GM19463 (cell line): ENCODE measurements around the gene HSD17B1.

Experiments
- ATAC-seq: cut with Tn5 transposase; IDR thresholded peaks from one replicate; pipeline ENCODE4 v1.9.1; 2021; ENCODE audit warnings: mild to moderate bottlenecking, moderate library complexity; ENCODE audit not compliant: unreplicated experiment

The HSD17B1 gene

DNA sequence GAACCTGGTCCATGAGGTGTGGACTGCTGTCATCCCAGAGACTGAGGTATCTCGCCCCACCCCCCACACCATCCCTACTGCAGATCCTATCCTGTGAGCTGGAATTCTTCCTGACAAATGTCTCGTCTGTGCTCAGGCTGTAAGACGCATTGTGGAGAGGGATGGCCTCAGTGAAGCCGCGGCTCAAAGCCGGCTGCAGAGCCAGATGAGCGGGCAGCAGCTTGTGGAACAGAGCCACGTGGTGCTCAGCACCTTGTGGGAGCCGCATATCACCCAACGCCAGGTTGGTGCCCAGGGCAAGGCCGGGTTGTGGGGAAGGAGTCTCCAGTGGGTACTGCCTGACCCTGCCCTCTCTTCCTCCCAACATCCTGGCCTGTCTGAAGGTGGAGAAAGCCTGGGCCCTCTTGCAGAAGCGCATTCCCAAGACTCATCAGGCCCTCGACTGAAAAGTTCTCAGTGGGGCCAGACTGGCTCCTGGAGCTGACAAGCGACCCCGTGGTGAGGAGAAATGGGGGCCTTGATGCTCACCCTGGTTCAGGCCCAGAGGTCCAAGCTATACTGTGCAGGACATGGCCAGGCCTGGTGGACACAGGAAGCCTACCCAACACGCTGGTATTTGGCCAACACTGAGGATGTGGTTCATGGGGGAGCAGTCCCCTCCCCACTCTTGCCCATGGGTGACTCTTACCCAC, 12.9 kb downstream of the HSD17B1 start:
- no peak for ATAC-seq

DNA sequence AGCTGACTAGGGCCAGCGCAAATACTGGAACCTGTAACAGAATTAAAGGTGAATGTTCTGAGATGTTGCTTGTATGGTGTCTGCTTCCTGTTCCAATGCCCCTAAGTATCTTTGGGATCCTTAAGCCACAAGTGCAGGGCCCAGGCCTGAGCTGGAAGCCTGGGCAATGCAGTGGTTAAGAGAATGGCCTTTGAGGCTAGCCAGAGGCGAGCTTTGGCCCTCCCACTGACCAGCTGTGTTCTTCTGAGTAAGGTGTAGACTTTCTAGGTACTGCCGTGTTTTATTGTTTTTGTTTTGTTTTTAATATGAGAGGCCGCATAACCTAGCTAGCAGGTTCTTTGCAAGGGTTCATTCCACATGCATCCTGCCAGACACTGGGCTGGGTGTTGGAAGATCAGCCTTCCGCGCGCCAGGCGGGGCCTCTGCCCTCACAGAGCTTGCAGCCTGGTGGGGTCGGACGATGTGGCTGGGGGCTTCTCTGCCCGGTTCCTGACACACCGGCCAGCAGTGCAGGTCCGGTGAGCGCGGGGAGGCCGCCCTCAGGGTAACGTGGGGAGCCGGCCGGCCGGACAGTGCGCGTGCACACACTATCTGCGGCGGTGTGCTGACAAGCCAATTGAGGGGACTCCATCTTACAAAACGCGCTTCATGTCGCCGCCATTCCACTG, 13.6 kb downstream of the HSD17B1 start:
- ATAC-seq = no peak

DNA sequence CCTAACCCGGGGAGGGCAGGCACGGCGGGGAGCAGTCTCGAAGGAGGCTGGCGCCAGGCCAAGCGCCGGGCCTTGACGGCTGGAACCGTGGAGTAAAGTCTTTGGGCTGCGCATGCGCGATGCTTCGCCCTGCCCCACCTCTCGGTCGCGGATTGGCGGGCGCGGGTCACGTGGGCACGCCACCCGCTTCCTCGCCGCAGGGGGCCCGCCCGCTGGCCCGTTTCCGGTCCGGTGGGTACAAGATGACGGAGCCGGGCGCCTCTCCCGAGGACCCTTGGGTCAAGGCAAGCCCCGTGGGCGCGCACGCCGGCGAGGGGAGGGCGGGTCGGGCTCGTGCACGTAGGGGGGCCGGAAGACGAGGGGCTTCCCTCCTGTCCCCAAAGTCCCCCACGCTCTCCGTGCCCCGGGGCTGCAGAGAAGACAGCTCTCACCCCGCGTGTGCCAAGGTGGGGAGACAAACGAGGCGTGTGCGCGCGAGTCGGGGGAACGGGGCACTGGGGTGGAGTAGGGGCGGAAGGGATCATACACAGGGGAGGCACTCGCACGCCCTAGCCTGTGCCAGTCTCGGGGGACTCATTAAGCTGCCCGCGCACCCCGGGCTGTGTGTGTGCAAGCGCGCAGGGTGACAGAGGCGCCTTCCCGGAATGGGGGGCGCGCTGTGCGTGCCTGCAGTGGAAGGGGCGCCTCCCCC, 14.3 kb downstream of the HSD17B1 start, which contains the start of gene MLX:
MLX (plus strand) TSS at position 218 of the 691 bp plus-strand sequence; CDS start at position 243, 25 bp downstream.
- ATAC-seq = peak; percentile 58

DNA sequence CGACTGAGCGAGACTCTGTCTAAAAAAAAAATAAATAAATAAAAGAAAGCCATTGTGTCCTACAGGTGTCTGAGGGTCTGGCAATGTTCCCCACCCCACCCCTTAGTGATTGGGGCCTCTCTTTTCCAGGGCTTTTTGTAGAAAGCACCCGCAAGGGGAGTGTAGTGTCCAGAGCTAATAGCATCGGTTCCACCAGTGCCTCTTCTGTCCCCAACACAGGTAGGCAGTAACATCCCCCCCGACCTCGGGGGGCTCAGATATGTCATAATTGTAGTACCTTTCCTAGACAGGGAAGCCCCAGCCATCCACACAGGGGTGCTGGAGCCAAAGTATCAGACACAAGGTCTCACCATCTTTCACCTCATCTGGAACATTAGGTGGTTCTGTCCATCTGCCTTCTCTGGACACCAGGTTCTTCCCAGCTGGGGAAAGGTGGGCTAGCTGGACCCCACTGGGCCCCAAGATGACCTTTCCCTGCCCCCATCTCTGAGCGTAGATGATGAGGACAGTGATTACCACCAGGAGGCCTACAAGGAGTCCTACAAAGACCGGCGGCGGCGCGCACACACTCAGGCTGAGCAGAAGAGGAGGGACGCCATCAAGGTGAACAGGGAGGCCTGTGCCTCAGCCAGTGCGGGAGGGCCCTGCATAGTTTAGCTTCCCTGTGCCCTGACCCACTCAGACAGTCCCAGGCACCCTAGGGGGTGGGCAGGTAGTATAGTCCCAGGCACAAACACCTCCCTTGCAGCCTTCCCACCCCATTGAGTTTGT, 15.8 kb downstream of the HSD17B1 start:
- ATAC-seq = no peak

DNA sequence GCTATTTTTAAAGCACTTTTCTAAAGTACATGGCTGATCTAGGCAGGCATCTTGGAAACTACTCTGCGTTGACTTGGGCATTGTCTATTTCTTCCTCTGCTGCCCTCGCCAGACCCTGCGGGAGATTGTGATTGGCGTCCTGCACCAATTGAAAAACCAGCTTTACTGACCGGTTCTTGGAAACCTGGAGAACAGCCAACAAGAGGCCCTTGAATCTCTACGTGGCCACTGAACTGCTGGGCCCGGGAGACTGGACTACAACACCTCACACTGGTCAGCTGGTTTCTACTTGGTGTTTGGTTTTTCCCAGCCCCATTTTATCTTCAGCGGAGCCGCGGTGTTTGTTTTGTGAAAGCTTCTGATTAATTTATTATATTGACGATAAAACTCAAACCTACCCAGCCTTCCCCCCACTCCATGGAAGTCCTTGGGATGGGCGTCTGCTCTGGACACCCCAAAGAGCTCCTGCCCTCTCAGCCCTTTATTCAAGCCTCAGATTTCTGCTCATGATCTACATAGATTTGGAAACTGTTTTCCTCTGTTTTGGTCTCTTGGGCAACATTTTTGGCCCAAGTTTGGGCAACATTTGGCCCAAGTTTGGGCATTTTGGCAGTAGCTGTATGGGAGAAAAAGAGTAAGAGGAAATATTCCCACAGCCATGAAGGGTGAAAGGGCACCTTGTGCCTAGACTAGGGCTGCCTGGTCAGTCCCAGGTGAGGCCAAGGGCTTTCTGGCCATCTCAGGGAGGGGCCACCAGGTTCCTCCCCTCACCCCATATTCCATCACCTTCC, 18.9 kb downstream of the HSD17B1 start:
- ATAC-seq = no peak

DNA sequence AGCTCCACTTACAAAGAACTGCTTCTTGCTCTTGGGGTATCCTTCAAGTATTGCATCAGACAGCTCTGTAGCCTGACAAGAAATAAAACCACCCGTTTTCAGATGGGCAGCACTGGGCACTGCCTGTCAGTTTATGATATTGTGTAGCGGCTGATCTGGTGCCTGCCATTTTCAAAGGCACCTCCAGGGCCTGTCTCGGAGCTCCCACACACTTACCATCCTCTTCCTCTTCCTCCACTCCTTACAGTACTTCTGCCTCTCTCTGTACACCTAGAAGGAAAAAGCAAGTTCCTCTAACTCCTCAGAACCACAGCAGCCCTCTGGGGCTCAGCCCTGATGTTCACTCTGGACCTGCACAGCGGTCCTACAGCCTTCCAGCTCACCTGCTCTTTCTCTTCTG, 20.4 kb downstream of the HSD17B1 start:
- ATAC-seq = no peak

DNA sequence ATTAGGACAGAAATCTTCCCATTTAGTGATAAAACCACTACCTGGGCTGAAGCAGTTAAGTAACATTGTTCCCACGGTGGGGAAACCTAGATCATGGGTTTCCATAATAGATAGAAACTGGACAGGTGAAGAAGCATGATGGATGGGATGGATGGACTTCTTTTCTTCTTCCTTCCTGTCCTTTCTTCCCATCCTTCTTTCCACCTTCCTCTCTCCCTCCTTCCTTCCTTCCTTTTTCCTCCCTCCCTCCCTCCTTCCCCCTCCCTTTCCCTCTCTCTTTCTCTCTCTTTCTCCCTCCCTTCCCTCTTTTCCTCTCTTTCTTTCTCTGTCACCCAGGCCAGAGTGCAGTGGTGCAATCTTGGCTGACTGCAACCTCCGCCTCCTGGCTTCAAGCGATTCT, 21.7 kb downstream of the HSD17B1 start:
- ATAC-seq = no peak

DNA sequence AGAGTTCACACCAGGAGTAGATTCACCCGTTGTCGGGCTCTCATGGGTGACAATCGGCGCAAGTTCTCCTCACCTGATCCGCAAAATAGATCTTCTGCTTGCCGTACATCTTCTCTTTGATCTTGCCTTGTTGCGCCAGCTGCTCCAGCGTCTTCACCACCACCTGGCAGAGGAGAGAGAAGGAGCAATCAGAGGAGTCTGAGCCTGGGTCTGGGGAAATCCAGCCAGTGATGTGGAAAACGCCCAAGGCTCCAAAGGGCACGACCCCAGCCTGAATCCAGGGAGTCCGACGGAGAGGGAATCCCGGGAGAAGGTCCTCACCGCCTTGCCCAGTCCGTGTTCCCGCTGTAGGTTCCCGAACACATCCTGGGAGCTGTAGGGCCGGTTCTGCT, 24.4 kb downstream of the HSD17B1 start:
- no peak for ATAC-seq

DNA sequence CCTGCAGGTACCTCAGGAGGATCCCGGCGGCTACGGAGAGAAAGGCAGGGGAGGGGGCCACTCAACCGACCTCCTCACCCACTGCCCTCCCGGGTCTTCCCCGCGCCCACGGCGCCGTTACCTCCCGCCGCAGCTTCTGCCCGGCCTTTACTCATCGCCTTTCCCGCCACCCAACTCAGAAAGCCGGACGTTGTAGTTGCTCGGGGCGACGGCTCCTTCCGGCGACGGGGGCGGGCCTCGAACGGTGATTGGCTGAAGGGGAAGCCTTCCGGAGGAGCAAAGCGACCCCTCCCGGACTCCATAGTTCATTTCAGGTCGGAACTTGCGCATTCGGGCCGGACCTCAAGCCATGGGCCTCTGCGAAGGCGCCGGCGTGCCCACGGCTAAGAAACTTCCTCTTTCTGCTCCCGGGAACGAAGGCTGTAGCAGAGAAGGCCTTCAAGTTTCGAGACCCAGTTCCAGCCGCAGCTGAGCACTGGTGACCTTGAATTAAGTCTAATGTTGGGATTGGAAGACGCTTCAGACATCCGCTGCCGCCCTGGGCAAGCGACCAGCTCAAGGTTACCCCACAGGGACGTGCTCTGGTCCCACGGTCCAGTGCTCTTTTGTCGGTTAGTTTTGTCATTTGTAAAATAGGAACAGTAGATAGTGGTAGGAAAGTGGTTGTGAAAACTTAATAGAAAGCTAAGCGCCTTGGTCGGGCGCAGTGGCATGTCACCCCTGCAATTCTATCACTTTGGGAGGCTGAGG, 25.0 kb downstream of the HSD17B1 start, which contains the start of gene PSMC3IP:
PSMC3IP (minus strand) TSS at position 198 of the 750 bp plus-strand sequence; CDS start at position 155, 43 bp downstream.
- peak; percentile 61 for ATAC-seq

DNA sequence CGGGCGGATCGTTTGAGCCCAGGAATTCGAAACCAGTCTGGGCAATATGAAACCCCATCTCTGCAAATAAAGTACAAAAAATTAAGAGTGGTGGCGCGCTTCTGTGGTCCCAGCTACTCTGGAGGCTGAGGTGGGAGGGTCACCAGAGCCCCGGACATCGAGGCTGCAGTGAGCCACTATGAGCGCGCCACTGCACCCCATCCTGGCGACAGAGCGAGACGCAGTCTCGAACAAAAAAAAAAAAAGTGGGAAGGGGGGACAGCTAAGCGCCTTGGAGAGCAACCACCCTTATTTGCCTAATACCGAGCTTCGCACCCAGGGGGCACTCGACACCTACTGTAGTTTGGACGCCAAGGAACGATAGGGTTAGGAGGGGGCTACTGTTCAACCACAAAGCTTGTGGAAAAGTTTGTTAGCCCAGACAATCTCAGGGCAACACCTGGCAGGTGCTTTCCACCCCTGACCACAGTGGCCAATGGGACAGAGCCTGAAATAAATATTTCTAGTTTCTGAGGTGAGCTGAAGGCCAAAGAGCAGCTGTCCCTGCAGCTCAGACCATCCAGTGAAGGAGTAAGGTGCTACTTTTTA, 25.7 kb downstream of the HSD17B1 start:
- no peak for ATAC-seq

DNA sequence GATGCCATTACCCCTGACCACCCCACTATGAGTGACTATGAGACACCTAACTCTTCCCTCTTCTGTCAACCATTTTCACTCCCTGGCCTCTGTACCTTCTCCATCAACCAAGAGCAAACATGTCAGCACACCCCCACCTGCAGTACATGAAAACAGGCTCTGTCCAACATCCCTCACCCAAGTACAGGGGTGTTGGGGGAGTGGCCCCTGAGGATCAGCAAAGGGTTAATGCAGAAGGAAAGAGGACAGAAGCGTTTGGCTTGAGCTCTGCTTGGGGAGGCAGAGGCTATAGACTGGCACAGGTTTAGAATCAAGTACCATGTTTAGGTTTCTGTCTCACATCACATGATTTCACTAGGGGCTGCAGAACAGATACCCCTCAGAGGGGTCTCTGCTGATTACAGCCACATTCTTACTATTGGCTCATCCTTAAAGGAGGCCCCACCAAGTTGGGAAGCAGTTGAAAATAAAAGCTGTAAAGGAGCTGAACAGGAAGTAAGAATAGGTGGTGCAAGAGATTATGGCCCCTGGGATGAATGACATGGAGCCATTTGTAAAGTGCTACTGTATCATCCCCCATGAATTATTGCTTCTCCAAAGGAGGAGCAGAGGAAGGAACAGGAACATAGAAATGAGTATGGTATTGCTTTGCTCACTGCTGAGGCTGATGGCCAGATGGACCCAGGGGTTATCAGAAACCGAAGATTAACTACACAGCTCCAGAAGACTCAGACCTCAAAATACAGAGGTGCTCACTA, 27.2 kb downstream of the HSD17B1 start:
- ATAC-seq = no peak

DNA sequence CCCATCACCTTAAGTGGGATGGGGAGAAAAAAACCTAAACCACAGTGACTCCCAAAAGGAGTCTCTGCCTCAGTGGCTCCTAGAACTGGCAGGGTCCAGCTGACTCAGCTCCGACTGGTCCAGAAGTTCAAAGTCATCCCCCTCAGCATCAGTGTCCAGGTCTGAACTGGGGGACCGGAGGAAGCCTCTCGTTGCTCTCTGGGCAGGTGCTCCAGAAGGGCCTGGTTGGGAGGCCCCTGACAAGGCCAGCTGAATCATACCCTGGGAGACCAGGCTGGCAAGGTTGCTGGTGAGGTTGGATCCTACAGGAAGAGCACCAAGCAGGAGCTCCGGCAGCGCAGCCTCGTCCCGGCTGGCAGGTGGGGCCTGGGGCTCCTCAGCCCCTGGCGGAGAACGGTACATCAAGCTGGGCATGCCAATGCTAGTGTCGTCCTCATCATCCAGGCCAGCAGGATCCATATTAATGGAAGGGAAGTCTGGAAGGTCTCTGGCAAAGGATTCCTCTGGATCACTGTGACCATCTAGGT, 29.1 kb downstream of the HSD17B1 start:
- no peak for ATAC-seq

DNA sequence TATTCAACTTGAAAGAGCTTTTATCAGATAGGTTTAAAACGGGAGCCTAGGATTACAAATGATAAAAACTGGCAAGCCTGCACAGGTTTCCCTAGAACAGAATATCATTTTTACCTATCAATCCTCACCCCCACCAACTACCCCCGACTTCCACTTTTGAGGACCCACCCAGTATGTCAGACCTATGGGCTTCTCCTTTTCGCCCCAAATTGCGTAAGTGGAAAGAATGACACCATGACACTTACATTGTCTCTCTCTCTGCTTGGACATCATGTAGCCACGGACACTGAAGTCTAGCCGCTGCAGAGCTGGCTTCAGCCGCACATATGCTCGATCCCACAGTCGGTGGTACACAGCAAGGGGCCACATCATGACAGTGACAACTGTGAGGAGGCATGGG, 32.2 kb downstream of the HSD17B1 start:
- ATAC-seq = no peak

DNA sequence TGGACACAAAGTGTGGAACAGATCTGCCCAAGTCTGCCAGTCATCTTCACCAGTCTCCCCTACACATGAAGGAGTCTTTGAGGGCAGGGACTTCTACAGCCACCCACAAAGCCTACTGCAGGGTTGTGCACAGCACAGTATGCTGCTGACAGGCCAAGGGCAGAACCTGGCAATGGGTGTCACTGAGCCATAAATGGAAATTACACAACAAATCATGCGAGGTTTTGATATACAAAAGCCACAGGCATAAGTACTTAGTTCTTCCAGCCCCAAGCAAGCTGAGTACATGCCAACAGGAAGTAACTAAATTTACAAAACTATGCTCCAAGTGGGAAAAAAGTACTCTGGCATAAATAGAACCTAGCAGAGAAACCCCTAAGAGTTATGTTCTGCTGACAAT, 32.6 kb downstream of the HSD17B1 start:
- no peak for ATAC-seq

DNA sequence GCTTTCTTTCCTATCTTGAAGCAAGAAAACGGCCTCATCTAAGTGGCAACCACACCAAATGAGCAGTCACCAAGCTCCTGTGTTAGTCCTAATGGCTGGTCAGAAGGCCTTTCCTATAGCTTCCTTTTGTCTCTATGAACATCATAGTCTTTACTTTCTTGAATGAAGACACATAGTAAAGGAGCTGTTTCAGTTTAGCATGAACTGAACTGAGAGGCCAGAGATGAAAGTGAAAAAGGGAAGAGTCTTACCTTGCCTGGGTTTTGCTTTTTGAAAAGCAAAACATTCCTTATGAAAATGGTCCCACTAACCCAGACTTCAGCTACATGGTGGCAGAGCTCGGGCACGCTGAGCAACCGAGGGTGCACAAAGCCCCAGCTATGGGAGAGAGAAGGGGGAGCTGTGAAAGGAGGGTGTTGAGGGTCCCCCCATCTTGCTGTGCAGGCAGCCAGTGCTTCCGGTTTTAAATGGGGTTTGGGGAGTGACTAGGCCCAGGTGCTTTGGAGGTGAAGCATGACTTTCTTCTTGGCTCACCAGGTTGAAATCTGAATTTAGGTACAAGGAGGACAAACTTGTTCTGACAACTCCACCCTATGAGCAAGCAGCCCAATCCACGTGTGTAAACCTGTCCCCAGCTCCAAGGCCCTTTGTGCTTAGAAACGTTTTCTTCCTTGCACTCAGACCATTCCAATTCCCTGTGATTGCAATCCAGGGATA, 33.9 kb downstream of the HSD17B1 start:
- ATAC-seq = no peak

DNA sequence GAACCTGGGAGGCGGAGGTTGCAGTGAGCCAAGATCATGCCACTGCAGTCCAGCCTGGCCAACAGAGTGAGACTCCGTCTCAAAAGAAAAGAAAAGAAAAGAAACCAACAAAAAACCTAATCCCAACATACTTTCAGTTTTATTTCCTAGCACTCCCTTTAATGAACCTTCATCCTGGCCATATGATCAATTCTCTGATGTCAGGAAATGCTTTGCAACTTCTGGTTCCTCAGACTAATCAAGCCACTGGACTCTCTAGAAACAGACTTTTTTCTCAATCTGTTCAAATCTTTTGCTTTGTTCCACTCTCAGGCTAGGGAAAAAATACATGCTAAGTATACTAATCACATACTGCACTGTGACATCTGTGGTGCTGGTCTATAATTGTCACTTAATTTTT, 38.2 kb downstream of the HSD17B1 start:
- no peak for ATAC-seq

DNA sequence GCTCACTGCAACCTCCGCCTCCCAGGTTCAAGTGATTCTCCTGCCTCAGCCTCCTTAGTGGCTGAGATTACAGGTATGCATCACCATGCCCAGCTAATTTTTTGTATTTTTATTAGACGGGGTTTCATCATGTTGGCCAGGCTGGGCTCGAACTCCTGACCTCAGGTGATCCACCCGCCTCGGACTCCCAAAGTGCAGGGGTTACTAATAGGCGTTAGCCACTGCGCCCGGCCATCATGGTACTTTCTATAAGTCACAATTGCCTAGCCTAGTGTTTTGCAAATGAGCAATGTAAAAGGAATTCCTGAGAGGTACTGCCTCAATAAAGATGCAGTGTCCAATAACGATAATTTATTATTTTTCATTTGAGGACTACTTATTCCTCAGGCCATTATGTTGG, 38.7 kb downstream of the HSD17B1 start:
- no peak for ATAC-seq

DNA sequence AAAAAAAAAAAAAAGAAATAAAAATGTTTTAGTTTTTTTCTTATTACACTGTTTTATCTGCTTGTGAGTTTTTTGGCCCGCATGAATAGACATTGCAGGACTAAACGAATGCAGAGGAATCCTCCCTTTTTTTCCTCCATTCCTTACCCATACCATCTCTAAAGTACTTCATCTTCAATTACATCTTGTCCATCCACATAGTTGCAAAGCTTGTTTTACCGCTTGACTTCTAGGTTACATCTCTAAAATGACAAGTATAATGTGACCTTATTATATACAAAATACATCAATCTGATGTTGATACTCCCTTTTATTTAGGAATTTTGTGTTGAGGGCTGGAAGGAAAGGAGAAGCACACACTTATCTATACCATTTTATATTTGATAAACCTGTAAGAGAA, 43.7 kb downstream of the HSD17B1 start:
- ATAC-seq = no peak
